ENCODE data around the gene TAC4. TPM values are rescaled to one million over a fixed set of nuclear protein-coding genes. Genes with fewer than 3 reads are reported as not detected.
A peak's percentile ranks its signal among the peaks of the same experiment; 100 is the strongest.

The TAC4 gene
- total and polyA plus RNA-seq, 2 of the 13 experiments (the other 11 are each of a cell fraction or from before 2014, with no cell fraction given): not detected

- TF ChIP-seq, protein P1, sequence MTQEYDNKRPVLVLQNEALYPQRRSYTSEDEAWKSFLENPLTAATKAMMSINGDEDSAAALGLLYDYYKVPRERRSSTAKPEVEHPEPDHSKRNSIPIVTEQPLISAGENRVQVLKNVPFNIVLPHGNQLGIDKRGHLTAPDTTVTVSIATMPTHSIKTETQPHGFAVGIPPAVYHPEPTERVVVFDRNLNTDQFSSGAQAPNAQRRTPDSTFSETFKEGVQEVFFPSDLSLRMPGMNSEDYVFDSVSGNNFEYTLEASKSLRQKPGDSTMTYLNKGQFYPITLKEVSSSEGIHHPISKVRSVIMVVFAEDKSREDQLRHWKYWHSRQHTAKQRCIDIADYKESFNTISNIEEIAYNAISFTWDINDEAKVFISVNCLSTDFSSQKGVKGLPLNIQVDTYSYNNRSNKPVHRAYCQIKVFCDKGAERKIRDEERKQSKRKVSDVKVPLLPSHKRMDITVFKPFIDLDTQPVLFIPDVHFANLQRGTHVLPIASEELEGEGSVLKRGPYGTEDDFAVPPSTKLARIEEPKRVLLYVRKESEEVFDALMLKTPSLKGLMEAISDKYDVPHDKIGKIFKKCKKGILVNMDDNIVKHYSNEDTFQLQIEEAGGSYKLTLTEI (CRISPR knock-in tag; conservative IDR thresholded peaks at IDR 0.05): no peak
- TF ChIP-seq NFE2 (CRISPR knock-in tag; IDR thresholded peaks at IDR 0.05): no peak
- TF ChIP-seq ZNF747 (CRISPR knock-in tag; IDR thresholded peaks at IDR 0.05; ENCODE audit: borderline replicate concordance): 0 out of 2 replicates have a peak, but pooled peaks have one; percentile 30
- peak; percentile 50; the same call in 1 of the 2 replicates for TF ChIP-seq RBAK (CRISPR knock-in tag; IDR thresholded peaks at IDR 0.05)
- no peak for TF ChIP-seq SKIL (CRISPR knock-in tag; IDR thresholded peaks at IDR 0.05; ENCODE audit: borderline replicate concordance)
- no peak for TF ChIP-seq MIXL1 (CRISPR knock-in tag; IDR thresholded peaks at IDR 0.05)
- TF ChIP-seq ZNF235 (CRISPR knock-in tag; IDR thresholded peaks at IDR 0.05; ENCODE audit: borderline replicate concordance): no peak
- no peak for TF ChIP-seq ZNF124 (CRISPR knock-in tag; IDR thresholded peaks at IDR 0.05)
- no peak for TF ChIP-seq PTBP1 (IDR thresholded peaks at IDR 0.05; ENCODE audit: low read depth, low read length, poor library complexity, severe bottlenecking)
- TF ChIP-seq, protein P2, sequence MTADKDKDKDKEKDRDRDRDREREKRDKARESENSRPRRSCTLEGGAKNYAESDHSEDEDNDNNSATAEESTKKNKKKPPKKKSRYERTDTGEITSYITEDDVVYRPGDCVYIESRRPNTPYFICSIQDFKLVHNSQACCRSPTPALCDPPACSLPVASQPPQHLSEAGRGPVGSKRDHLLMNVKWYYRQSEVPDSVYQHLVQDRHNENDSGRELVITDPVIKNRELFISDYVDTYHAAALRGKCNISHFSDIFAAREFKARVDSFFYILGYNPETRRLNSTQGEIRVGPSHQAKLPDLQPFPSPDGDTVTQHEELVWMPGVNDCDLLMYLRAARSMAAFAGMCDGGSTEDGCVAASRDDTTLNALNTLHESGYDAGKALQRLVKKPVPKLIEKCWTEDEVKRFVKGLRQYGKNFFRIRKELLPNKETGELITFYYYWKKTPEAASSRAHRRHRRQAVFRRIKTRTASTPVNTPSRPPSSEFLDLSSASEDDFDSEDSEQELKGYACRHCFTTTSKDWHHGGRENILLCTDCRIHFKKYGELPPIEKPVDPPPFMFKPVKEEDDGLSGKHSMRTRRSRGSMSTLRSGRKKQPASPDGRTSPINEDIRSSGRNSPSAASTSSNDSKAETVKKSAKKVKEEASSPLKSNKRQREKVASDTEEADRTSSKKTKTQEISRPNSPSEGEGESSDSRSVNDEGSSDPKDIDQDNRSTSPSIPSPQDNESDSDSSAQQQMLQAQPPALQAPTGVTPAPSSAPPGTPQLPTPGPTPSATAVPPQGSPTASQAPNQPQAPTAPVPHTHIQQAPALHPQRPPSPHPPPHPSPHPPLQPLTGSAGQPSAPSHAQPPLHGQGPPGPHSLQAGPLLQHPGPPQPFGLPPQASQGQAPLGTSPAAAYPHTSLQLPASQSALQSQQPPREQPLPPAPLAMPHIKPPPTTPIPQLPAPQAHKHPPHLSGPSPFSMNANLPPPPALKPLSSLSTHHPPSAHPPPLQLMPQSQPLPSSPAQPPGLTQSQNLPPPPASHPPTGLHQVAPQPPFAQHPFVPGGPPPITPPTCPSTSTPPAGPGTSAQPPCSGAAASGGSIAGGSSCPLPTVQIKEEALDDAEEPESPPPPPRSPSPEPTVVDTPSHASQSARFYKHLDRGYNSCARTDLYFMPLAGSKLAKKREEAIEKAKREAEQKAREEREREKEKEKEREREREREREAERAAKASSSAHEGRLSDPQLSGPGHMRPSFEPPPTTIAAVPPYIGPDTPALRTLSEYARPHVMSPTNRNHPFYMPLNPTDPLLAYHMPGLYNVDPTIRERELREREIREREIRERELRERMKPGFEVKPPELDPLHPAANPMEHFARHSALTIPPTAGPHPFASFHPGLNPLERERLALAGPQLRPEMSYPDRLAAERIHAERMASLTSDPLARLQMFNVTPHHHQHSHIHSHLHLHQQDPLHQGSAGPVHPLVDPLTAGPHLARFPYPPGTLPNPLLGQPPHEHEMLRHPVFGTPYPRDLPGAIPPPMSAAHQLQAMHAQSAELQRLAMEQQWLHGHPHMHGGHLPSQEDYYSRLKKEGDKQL (CRISPR knock-in tag; IDR thresholded peaks at IDR 0.05; ENCODE audit: low read depth): no peak
- peak; percentile 34; the same call in 1 of the 2 replicates for TF ChIP-seq NCOA2 (CRISPR knock-in tag; IDR thresholded peaks at IDR 0.05)
- TF ChIP-seq YEATS4 (CRISPR knock-in tag; IDR thresholded peaks at IDR 0.05; ENCODE audit: borderline replicate concordance): peak; percentile 48; the same call in 1 of the 2 replicates
- peak; percentile 45; the same call in 1 of the 2 replicates for TF ChIP-seq ZNF12 (CRISPR knock-in tag; IDR thresholded peaks at IDR 0.05)
- TF ChIP-seq BRCA1 (CRISPR knock-in tag; IDR thresholded peaks at IDR 0.05): no peak
- no peak for TF ChIP-seq ZNF639 (CRISPR knock-in tag; conservative IDR thresholded peaks at IDR 0.05)
- peak; percentile 45; the same call in 1 of the 2 replicates for TF ChIP-seq SP5 (CRISPR knock-in tag; IDR thresholded peaks at IDR 0.05; ENCODE audit: borderline replicate concordance, low read depth)
- no peak for TF ChIP-seq ZNF251 (CRISPR knock-in tag; IDR thresholded peaks at IDR 0.05)
- no peak for TF ChIP-seq ZFP36L1 (CRISPR knock-in tag; IDR thresholded peaks at IDR 0.05)
- TF ChIP-seq ZNF343 (CRISPR knock-in tag; IDR thresholded peaks at IDR 0.05): no peak
Measured at GRCh38 chr17:49862781-49863331, 15.0 kb upstream of the TAC4 start (continued).

Measured in HepG2 (cell line).